HG02885 (cell line): ENCODE data around the gene FBLN5.
"Not testable (repeated sequence)": the region's sequence is repeated elsewhere in the genome, so short reads cannot be mapped to it uniquely, and the experiment has no call there.

Experiments
- ATAC-seq: cut with Tn5 transposase; IDR thresholded peaks from one replicate; pipeline ENCODE4 v1.9.1; 2021; ENCODE audit warnings: mild to moderate bottlenecking; ENCODE audit not compliant: unreplicated experiment, poor library complexity

The FBLN5 gene

GRCh38 chr14:91911474-91912032 lies 35.9 kb downstream of the FBLN5 start:
- peak; percentile 73 for ATAC-seq

DNA sequence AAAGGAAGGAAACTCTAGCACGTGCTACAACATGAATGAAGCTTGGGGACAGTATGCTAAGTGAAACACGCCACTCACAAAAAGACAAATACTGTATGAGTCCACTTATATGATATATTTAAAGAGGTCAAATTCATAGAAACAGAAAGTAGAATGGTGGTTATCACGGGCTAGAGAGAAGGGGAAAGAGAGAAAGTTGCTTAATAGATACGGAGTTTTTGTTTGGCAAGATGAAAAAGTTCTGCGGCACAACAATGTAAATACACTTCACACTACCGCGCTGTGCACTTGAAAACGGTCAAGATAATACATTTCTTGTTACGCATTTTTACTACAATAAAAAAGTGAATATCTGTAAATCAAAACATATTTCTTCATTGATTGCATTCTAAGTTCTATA lies 37.3 kb downstream of the FBLN5 start:
- ATAC-seq: no peak

- ATAC-seq: no peak
These were observed 41.1 kb downstream of the FBLN5 start for GRCh38 chr14:91906374-91906773.

- no peak for ATAC-seq
These were observed 42.4 kb downstream of the FBLN5 start for GRCh38 chr14:91904956-91905645.

DNA sequence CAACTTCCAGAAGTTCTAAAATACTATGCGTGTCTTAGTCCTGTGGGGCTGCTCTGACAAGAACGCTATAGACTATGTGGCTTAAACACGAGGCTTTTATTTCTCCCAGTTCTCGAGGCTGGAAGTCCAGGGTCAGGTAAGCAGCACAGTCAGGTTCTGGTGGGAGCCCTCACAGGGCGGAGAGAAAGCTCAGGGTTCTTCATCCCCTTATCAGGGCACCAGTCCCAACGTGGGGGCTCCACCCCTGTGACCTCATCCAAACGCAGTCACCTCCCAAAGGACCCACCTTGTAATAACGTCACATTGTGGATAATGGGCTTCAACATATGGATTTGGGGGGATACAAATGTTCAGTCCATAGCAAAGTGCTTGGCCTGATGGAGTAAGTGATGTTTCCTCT lies 43.0 kb downstream of the FBLN5 start:
- no peak for ATAC-seq

GRCh38 chr14:91903070-91903469 lies 44.4 kb downstream of the FBLN5 start:
- no peak for ATAC-seq

- ATAC-seq: no peak
These were observed 45.2 kb downstream of the FBLN5 start for GRCh38 chr14:91902336-91902735.

GRCh38 chr14:91901449-91902226 lies 45.9 kb downstream of the FBLN5 start:
- no peak for ATAC-seq

- ATAC-seq: no peak
These were observed 47.7 kb downstream of the FBLN5 start for GRCh38 chr14:91899806-91900205.

DNA sequence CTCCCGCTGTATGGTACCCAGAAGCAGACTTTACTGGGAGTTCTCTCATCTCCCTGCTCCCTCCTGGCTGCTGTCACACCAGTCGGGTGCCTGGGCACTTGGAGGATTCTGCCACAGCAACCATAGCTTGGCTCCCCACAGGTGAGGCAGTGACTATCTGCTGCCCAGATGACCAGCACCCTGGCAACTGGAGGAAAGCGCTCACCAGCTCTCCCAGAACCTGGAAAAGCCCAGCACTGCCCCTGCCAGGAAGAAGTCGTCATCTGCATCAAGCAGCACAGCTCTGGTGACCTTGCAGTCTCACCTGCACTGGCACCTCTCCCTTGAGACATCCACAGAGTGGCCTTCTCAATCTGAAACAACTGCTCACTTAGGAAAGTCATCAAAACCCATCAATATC lies 48.3 kb downstream of the FBLN5 start:
- no peak for ATAC-seq

DNA sequence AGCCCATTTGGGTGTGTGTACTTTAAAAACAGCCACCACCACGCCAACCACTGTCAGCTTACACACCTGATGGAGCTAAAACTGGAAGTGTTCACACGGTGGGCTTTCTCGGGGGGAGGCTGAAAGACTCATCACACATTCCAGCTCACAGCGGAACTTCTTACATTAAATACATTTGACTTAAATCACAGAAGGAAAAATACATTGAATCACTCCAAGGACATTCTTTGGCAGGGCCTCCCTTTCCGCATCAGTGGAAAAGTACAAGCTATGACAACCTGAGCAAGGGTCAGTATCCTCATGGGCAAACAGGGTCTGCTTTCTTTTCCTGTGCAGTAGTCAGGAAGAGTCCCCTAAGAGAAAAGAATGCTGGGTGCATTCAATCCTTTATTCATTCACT lies 49.1 kb downstream of the FBLN5 start:
- no peak for ATAC-seq

DNA sequence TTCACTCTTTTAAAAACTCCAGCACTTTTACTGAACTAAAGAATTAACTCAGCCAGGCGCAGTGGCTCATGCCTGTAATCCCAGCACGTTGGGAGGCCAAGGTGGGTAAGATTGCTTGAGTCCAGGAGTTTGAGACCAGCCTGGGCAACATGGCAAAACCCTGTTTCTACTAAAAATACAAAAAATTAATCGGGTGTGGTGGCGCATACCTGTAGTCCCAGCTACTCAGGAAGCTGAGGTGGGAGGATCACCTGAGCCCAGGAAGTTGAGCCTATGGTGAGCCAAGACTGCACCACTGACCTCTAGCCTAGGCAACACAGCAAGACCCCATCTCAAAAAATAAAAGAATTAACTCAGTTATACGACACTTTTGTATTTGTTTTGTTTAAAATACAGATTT lies 49.8 kb downstream of the FBLN5 start:
- ATAC-seq: not testable (repeated sequence)

DNA sequence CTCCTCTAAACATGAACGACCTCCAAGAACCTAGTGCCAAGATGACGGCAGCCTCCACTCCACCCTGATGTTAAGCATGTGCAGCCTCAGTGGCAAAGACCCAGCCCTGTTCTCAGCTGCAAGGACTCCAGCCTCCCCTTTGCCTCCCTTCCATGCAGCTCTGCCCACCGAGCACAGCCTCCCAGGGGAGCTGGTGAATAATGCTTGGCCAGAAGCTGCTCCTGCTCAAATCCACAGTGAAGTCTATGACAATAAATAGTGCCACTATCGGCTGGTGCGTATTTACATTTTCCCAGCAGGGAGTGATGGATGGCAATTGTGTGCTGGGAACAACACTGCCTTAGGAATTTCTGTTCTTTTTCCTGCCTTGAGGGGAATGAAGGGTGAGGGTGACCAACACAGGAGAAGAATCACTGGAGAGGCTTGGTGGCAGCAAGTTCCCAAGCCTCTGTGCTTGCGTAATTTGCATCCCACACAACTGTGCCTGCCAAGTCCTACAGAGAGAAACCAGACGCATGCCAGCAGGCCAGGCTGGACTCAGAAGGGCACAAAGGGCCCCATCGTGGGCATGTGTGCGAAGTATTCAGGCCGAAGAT lies 50.3 kb downstream of the FBLN5 start:
- no peak for ATAC-seq

GRCh38 chr14:91896419-91896818 lies 51.1 kb downstream of the FBLN5 start:
- ATAC-seq: no peak

- no peak for ATAC-seq
These were observed 53.8 kb downstream of the FBLN5 start for GRCh38 chr14:91893669-91894068.

- ATAC-seq: no peak
These were observed 54.5 kb downstream of the FBLN5 start for GRCh38 chr14:91893007-91893406.

DNA sequence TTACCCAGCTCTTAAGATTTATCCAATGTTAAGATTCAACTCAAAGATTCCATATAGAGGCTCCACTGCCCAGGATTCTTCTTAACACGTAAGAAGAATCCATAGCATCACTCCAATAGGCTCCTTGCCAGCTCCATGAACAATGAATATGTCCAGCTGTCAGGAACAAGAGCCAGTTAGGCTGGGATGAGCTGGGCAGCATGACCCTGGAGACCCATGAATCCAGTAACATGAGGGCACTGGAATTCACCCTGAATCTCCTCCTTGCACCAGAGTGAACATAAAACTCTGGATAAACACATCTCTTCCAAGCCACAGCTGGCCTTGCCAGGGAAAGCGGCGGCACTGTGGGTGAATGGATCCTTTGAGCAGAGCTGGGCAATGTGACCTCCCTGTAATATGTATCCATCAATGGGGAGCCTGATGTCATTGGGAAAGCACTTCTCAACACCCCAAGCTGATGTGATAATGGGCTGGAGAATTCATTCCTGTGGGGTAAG lies 55.7 kb downstream of the FBLN5 start:
- no peak for ATAC-seq

DNA sequence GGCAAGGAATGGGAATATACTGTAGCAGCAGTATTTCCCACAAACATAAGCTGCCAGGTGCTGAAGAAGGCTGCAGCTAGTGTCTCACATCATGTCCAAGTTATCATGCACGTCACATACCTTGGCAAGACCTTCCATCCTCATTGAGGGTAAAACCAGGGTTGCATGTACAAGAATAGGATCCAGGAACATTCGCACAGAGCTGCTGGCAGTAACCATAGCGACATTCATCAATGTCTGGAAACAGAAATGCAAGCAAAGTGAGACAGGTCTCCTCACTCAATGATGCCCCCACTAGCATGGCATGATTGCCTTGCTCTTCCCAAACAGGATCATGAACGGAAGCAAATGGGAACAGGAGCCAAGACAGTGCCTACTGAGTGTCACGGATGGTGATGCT lies 56.4 kb downstream of the FBLN5 start:
- ATAC-seq: no peak

- no peak for ATAC-seq
These were observed 57.2 kb downstream of the FBLN5 start for GRCh38 chr14:91890291-91890749.

GRCh38 chr14:91889477-91890211 lies 57.9 kb downstream of the FBLN5 start:
- no peak for ATAC-seq
